ENCODE results near the gene MRPL50. TPM values are rescaled to one million over a fixed set of nuclear protein-coding genes. Genes with fewer than 3 reads are reported as not detected.

Gene MRPL50
- total RNA-seq, 1 donor from 2014 or later, result 10.2 TPM

- no peak for TF ChIP-seq CTCF (conservative IDR thresholded peaks at IDR 0.05; ENCODE audit: low read depth, low read length)
- H3K4me3 ChIP-seq (ENCODE audit: low read depth, low read length), result no peak overlapping the region
- no peak for DNase-seq (ENCODE audit: low read depth)
Observed at GRCh38 chr9:101418518-101419430, 20.4 kb upstream of the MRPL50 start.

- no peak overlapping the region for H3K4me3 ChIP-seq (ENCODE audit: low read depth, low read length)
- DNase-seq (ENCODE audit: low read depth), result no peak
- no peak for TF ChIP-seq CTCF (conservative IDR thresholded peaks at IDR 0.05; ENCODE audit: low read depth, low read length)
Observed at GRCh38 chr9:101417977-101418376, 19.6 kb upstream of the MRPL50 start.

DNA sequence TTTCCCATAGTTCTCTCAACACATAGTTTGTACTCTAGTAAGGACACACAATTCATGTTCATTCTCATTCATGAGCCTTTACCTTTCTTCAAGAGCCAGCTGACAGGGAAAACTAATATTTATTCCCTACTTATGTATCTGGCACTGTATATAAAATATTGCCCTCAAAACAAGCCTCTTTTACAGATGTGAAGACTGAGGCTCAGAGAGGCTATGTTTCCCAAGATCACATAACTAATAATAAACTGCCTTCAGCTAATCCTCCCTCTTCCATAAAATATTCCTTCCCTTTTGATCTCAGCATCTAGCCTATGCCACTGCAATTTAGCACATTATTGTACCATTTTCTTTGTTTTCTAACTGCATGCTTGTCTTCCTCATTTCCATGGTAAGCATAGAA lies 19.0 kb upstream of the MRPL50 start:
- no peak for TF ChIP-seq CTCF (conservative IDR thresholded peaks at IDR 0.05; ENCODE audit: low read depth, low read length)
- H3K4me3 ChIP-seq (ENCODE audit: low read depth, low read length), result no peak overlapping the region
- no peak for DNase-seq (ENCODE audit: low read depth)

DNA sequence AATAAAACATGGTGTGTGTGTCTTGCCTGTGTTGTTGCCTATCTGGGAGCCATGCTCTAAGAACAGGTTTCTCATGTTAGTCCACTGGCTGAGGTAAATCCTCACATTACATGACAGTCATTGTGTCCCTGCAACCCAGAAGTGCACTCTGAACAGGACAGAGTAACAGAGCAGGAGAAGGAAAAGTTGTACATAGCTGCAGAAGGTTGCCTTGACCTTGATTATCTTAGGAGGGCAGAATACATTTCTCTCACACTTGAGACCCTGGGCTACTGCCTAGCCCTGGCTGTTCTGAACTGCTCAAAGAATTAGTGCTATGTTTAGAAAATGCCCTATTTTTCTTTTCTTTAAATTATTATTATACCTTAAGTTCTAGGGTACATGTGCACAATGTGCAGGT lies 17.2 kb upstream of the MRPL50 start:
- H3K4me3 ChIP-seq (ENCODE audit: low read depth, low read length), result no peak overlapping the region
- no peak for DNase-seq (ENCODE audit: low read depth)
- no peak for TF ChIP-seq CTCF (conservative IDR thresholded peaks at IDR 0.05; ENCODE audit: low read depth, low read length)

DNA sequence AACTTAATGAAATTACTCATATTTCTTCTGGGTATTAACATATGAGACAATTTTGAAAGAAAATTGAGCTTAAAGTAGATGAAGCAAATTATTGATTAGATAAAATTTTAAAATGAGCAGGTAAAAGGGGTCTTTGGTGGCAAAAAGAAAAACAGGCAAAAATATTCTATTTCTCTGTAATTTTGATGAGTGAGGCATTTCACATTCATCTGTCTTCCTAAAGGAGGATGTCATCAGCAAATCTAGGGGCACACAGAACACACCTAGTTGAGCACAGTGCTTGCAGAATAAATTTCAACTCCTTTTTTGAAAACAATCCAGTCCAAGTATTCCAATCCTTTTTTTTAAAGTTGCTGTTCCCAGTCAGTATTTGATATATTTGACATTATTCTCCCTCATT lies 16.4 kb upstream of the MRPL50 start:
- no peak for TF ChIP-seq CTCF (conservative IDR thresholded peaks at IDR 0.05; ENCODE audit: low read depth, low read length)
- H3K4me3 ChIP-seq (ENCODE audit: low read depth, low read length), result no peak overlapping the region
- DNase-seq (ENCODE audit: low read depth), result no peak

DNA sequence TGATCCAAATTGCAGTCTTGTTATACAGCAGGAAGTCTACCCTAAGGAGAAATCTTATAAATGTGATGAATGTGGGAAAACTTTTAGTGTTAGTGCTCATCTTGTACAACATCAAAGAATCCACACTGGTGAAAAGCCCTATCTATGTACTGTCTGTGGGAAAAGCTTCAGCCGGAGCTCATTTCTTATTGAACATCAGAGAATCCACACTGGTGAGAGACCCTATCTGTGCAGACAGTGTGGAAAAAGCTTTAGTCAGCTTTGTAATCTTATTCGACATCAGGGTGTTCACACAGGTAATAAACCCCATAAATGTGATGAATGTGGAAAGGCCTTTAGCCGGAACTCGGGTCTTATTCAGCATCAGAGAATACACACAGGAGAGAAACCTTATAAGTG lies 10.7 kb upstream of the MRPL50 start:
- no peak overlapping the region for H3K4me3 ChIP-seq (ENCODE audit: low read depth, low read length)
- no peak for DNase-seq (ENCODE audit: low read depth)
- no peak for TF ChIP-seq CTCF (conservative IDR thresholded peaks at IDR 0.05; ENCODE audit: low read depth, low read length)
